ENCODE measurements around the gene DHH. TPM values are rescaled to one million over a fixed set of nuclear protein-coding genes. Genes with fewer than 3 reads are reported as not detected.
A peak's percentile ranks its signal among the peaks of the same experiment; 100 is the strongest.

Gene DHH
- polyA plus RNA-seq, 3 donors = not detected

DNA sequence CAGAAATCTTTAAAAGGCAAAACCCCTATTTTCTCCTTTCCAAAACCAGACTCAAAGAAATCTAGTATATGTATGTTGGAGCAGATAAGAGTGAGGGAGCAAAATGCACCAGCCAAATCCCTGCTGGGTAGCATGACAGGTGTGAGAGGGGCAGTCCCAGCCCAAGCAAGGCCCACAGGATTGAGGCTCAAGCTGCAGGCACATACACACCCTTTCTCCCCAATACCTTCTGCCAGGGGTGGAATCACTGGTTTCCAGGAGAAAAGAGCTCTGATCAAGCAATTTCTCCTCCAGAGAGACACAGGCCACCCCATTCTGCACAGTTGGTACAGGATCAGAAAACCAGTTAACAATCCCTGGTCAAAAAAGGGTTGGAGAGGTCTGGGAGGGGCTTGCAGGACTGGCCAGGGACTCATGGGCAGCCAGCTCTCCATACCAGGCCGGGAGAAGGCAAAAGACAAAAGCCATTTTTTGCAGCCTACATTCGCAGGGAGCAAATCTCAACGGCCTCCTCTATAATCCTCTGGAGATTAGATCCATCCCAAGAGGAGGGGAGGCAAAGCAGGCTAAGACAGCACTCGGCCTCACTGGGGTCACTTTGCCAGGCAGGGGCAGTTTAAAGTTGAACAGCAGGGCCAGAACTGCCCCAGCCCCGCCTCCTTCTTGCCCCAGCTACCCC lies 36.1 kb downstream of the DHH start:
- no peak for DNase-seq
- Histone ChIP-seq H3K79me2 (ENCODE audit: insufficient read depth, low read length) (peaks cover 77% of the 10 kb centered on the region), H3K9me3 (replicated peaks in 1 of 2; ENCODE audit: control insufficient read depth in 1 of 2, insufficient read depth in 1 of 2, low read length in 2 of 2) (no peaks in the 10 kb centered on the region), H2AFZ (ENCODE audit: insufficient read depth, low read depth, low read length, poor library complexity, severe bottlenecking) (no peak overlapping the region), H3K4me3 (replicated peaks in 1 of 3; ENCODE audit: low read depth in 2 of 3, low read length in 3 of 3) (peak overlapping the region; percentile 75 to 97 (median 92)), H3K4me2 (replicated peaks; ENCODE audit: extremely low read depth, low read length, poor library complexity, severe bottlenecking) (peak overlapping the region; percentile 98), H3K9ac (ENCODE audit: insufficient read depth, low read length, poor library complexity, severe bottlenecking) (peak overlapping the region; percentile 93), H3K4me1 (ENCODE audit: control insufficient read depth in 1 of 2, insufficient read depth in 2 of 2, low read length in 2 of 2) (peaks cover 44 to 50% of the 10 kb centered on the region in 2 donors), H3K27ac (ENCODE audit: low read depth in 1 of 2, low read length in 2 of 2) (peak overlapping the region; percentile 66 to 92), H3K27me3 (ENCODE audit: control insufficient read depth in 2 of 2, insufficient read depth in 2 of 2, low read length in 2 of 2) (no peaks in the 10 kb centered on the region), H3K36me3 (replicated peaks in 1 of 2; ENCODE audit: control insufficient read depth in 1 of 2, insufficient read depth in 2 of 2, low read length in 2 of 2) (peaks cover 15 to 19% of the 10 kb centered on the region in 2 donors), H4K20me1 (ENCODE audit: insufficient read depth, low read length) (peaks cover 55% of the 10 kb centered on the region)
- peak overlapping the region; percentile 96 to 97 for H3K4me3 Mint-ChIP-seq
- intact Hi-C loops (cut with micrococcal nuclease) = loop anchor here (5.0 kb wide), 2 partner anchors 41 to 74 kb away; partner anchors contain the start of genes PRKAG1 (in 2 of the 2) and TUBA1B (in 1 of the 2)
- 0% methylated on average over 2 of the region's 5 CpGs for WGBS (ENCODE audit: insufficient coverage)
- peaks cover 56% of the 10 kb centered on the region for H3K4me1 Mint-ChIP-seq
- TF ChIP-seq, protein P1, sequence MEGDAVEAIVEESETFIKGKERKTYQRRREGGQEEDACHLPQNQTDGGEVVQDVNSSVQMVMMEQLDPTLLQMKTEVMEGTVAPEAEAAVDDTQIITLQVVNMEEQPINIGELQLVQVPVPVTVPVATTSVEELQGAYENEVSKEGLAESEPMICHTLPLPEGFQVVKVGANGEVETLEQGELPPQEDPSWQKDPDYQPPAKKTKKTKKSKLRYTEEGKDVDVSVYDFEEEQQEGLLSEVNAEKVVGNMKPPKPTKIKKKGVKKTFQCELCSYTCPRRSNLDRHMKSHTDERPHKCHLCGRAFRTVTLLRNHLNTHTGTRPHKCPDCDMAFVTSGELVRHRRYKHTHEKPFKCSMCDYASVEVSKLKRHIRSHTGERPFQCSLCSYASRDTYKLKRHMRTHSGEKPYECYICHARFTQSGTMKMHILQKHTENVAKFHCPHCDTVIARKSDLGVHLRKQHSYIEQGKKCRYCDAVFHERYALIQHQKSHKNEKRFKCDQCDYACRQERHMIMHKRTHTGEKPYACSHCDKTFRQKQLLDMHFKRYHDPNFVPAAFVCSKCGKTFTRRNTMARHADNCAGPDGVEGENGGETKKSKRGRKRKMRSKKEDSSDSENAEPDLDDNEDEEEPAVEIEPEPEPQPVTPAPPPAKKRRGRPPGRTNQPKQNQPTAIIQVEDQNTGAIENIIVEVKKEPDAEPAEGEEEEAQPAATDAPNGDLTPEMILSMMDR (IDR thresholded peaks at IDR 0.05) = no peak
- H3K36me3 Mint-ChIP-seq = peaks cover 20 to 28% of the 10 kb centered on the region in 2 donors
- no peaks in the 10 kb centered on the region for H3K9me3 Mint-ChIP-seq
- peaks cover 0 to 1% (median 0%) of the 10 kb centered on the region in 3 donors for H3K27me3 Mint-ChIP-seq (ENCODE audit: low read depth in 3 of 3)
- H3K27ac Mint-ChIP-seq = peak overlapping the region; percentile 86 to 96 (median 93)

DNA sequence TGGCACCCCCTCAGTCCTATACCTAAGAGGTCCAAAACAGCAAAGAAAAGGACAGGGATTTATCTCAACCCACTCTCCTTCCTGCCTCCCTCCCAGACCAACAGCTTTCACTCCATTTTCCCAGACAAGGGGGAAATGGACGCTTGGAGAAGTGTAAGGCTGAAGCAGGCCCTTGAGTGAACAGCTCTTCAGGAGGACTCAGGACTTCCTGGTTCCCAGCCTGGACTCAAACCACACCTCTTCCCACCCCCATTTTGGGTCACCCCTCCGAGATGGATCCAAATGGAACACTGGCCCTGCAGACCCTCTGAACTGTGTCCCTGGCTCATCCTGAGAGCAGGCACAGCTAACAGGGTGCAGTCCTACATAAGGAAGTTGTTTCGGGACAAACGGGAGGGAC lies 36.7 kb downstream of the DHH start:
- Histone ChIP-seq H3K9ac (ENCODE audit: insufficient read depth, low read length, poor library complexity, severe bottlenecking) (peak overlapping the region; percentile 93), H3K4me2 (replicated peaks; ENCODE audit: extremely low read depth, low read length, poor library complexity, severe bottlenecking) (peak overlapping the region; percentile 98), H3K27me3 (ENCODE audit: control insufficient read depth in 2 of 2, insufficient read depth in 2 of 2, low read length in 2 of 2) (no peaks in the 10 kb centered on the region), H3K4me3 (replicated peaks in 1 of 3; ENCODE audit: low read depth in 2 of 3, low read length in 3 of 3) (peak overlapping the region; percentile 75 to 97 (median 92)), H4K20me1 (ENCODE audit: insufficient read depth, low read length) (peaks cover 61% of the 10 kb centered on the region), H3K36me3 (replicated peaks in 1 of 2; ENCODE audit: control insufficient read depth in 1 of 2, insufficient read depth in 2 of 2, low read length in 2 of 2) (peaks cover 21 to 25% of the 10 kb centered on the region in 2 donors), H3K9me3 (replicated peaks in 1 of 2; ENCODE audit: control insufficient read depth in 1 of 2, insufficient read depth in 1 of 2, low read length in 2 of 2) (no peaks in the 10 kb centered on the region), H3K27ac (ENCODE audit: low read depth in 1 of 2, low read length in 2 of 2) (peak overlapping the region; percentile 54 to 92), H3K79me2 (ENCODE audit: insufficient read depth, low read length) (peaks cover 83% of the 10 kb centered on the region), H2AFZ (ENCODE audit: insufficient read depth, low read depth, low read length, poor library complexity, severe bottlenecking) (peak overlapping the region; percentile 15), H3K4me1 (ENCODE audit: control insufficient read depth in 1 of 2, insufficient read depth in 2 of 2, low read length in 2 of 2) (peaks cover 44 to 50% of the 10 kb centered on the region in 2 donors)
- Mint-ChIP-seq H3K27ac (peak overlapping the region; percentile 85 to 96 (median 93)), H3K27me3 (ENCODE audit: low read depth in 3 of 3) (peaks cover 0 to 3% (median 0%) of the 10 kb centered on the region in 3 donors), H3K4me1 (peaks cover 56% of the 10 kb centered on the region), H3K4me3 (peak overlapping the region; percentile 96 to 97), H3K36me3 (peaks cover 26 to 34% of the 10 kb centered on the region in 2 donors), H3K9me3 (no peaks in the 10 kb centered on the region)
- WGBS (ENCODE audit: insufficient coverage) = 0% methylated on average over 1 of the region's 4 CpGs
- intact Hi-C loops (cut with micrococcal nuclease) = loop anchor here (5.0 kb wide), 2 partner anchors 41 to 74 kb away; partner anchors contain the start of genes PRKAG1 (in 2 of the 2) and TUBA1B (in 1 of the 2)
- TF ChIP-seq, protein P1 (IDR thresholded peaks at IDR 0.05) = no peak
- DNase-seq = peak; percentile 14 to 44 (median 40)
